Endodermal cell (in vitro differentiated cells): ENCODE measurements around the gene SRD5A3. TPM values are rescaled to one million over a fixed set of nuclear protein-coding genes. Genes with fewer than 3 reads are reported as not detected.

Source experiments
- DNase-seq: peaks from one replicate; pipeline ENCODE4 v3.0.0-alpha.2; 2017
- H3K27ac ChIP-seq: 2 replicates; pipeline ENCODE4 v1.5.1; 2013; ENCODE audit warnings: mild to moderate bottlenecking, low read depth, low read length, moderate library complexity
- H3K27me3 ChIP-seq: 2 replicates; pipeline ENCODE4 v1.6.1; 2013; ENCODE audit warnings: mild to moderate bottlenecking, low read length, moderate library complexity; ENCODE audit not compliant: insufficient read depth, control insufficient read depth, poor library complexity, severe bottlenecking
- H3K36me3 ChIP-seq: 2 replicates; pipeline ENCODE4 v1.7.0; 2013; ENCODE audit warnings: mild to moderate bottlenecking, low read length, moderate library complexity; ENCODE audit not compliant: control insufficient read depth, insufficient read depth
- H3K4me1 ChIP-seq: one replicate; pipeline ENCODE4 v1.7.0; 2013; ENCODE audit warnings: low read length; ENCODE audit not compliant: control insufficient read depth, insufficient read depth
- H3K4me3 ChIP-seq: 2 replicates; pipeline ENCODE4 v1.5.1; 2013; ENCODE audit warnings: mild to moderate bottlenecking, low read length, moderate library complexity
- H3K9ac ChIP-seq: 2 replicates; pipeline ENCODE4 v1.6.1; 2013; ENCODE audit warnings: mild to moderate bottlenecking, low read length, moderate library complexity; ENCODE audit not compliant: poor library complexity, severe bottlenecking; ENCODE audit errors: extremely low read depth
- H3K9me3 ChIP-seq: 2 replicates; pipeline ENCODE4 v1.6.1; 2013; ENCODE audit warnings: mild to moderate bottlenecking, low read length, moderate library complexity; ENCODE audit not compliant: control insufficient read depth
- H3K27ac Mint-ChIP-seq: 2 replicates; pipeline ENCODE4 v1.8.0; 2020; ENCODE audit warnings: mixed read lengths
- H3K27me3 Mint-ChIP-seq: 2 replicates; pipeline ENCODE4 v1.8.0; 2021; ENCODE audit warnings: mild to moderate bottlenecking, mixed read lengths; ENCODE audit not compliant: insufficient read depth
- H3K36me3 Mint-ChIP-seq: 2 replicates; pipeline ENCODE4 v1.8.0; 2020; ENCODE audit warnings: low read depth, mixed read lengths
- H3K4me1 Mint-ChIP-seq: 2 replicates; pipeline ENCODE4 v1.8.0; 2020; ENCODE audit warnings: mixed read lengths
- H3K4me3 Mint-ChIP-seq: 2 replicates; pipeline ENCODE4 v1.8.0; 2020; ENCODE audit warnings: mild to moderate bottlenecking, moderate library complexity, mixed read lengths
- H3K9me3 Mint-ChIP-seq: 2 replicates; pipeline ENCODE4 v1.8.0; 2020; ENCODE audit warnings: mild to moderate bottlenecking, mixed read lengths
- CTCF ChIP-seq: fragments of 200-600 bp; sonication (generic); conservative IDR thresholded peaks from 2 replicates; pipeline ENCODE4 v1.5.0; 2021; ENCODE audit warnings: antibody characterized with exemption, mild to moderate bottlenecking
- WGBS, 2 experiments: methylation state at CpG; one replicate each; pipeline versions ENCODE4 v1.1.5 to v1.1.7; 2013; ENCODE audit warnings: missing lambda C conversion rate in 2 of 2, mixed read lengths in 1 of 2; ENCODE audit not compliant: insufficient coverage in 1 of 2, insufficient read length in 1 of 2; 5-methylcytosine and 5-hydroxymethylcytosine counted together
- total RNA-seq, 2 donors: library from RNA; stranded (reverse); fragmentation: NEBNext Ultra II Directional in 1 of 2; extraction: Animal tissue kit (Norgen Biotek cat#: 25700) in 1 of 2; gene quantifications; 2 replicates in 1 of 2; 3 replicates in 1 of 2; pipeline ENCODE4 v1.2.1, GENCODE V29; 2021

The SRD5A3 gene
- total RNA-seq, 2 donors from 2014 or later = 34.5 to 37.1 TPM

GRCh38 chr4:55372259-55372658 is 26.2 kb downstream of the SRD5A3 start:
- 95 to 100% methylated on average over 4 to 7 of the region's 7 CpGs for whole genome bisulfite sequencing, 2 experiments
- no peak overlapping the region for H3K27ac ChIP-seq

GRCh38 chr4:55373461-55373860 is 27.4 kb downstream of the SRD5A3 start:
- H3K4me1 Mint-ChIP-seq = no peaks in the 10 kb centered on the region
- H3K4me3 Mint-ChIP-seq = no peak overlapping the region
- no peaks in the 10 kb centered on the region for H3K9me3 Mint-ChIP-seq
- Histone ChIP-seq H3K27ac (no peak overlapping the region), H3K36me3 (no peaks in the 10 kb centered on the region), H3K4me3 (no peak overlapping the region), H3K9me3 (no peaks in the 10 kb centered on the region), H3K27me3 (no peaks in the 10 kb centered on the region), H3K9ac (no peak overlapping the region), H3K4me1 (no peaks in the 10 kb centered on the region)
- H3K36me3 Mint-ChIP-seq = peaks cover 14% of the 10 kb centered on the region
- 91% methylated on average over 1 of the region's 1 CpG; no CpG with 5 or more reads in 1 of the 2 experiments for WGBS, 2 experiments
- H3K27ac Mint-ChIP-seq = no peak overlapping the region
- no peak for TF ChIP-seq CTCF
- no peak for DNase-seq
- no peaks in the 10 kb centered on the region for H3K27me3 Mint-ChIP-seq

More at GRCh38 chr4:55372259-55372658, 26.2 kb downstream of the SRD5A3 start:
- no peaks in the 10 kb centered on the region for H3K27me3 ChIP-seq
- DNase-seq = no peak
- Mint-ChIP-seq H3K27me3 (no peaks in the 10 kb centered on the region), H3K36me3 (peaks cover 16% of the 10 kb centered on the region), H3K4me3 (no peak overlapping the region), H3K4me1 (peaks cover 2% of the 10 kb centered on the region), H3K27ac (no peak overlapping the region), H3K9me3 (no peaks in the 10 kb centered on the region)
- no peak overlapping the region for H3K4me3 ChIP-seq
- H3K9ac ChIP-seq = no peak overlapping the region
- no peak for TF ChIP-seq CTCF
- H3K9me3 ChIP-seq = no peaks in the 10 kb centered on the region
- H3K36me3 ChIP-seq = no peaks in the 10 kb centered on the region
- H3K4me1 ChIP-seq = no peaks in the 10 kb centered on the region

- no peaks in the 10 kb centered on the region for H3K36me3 ChIP-seq
- no peak overlapping the region for H3K27ac ChIP-seq
- Mint-ChIP-seq H3K27me3 (no peaks in the 10 kb centered on the region), H3K36me3 (no peaks in the 10 kb centered on the region), H3K4me1 (no peaks in the 10 kb centered on the region), H3K27ac (no peak overlapping the region), H3K4me3 (no peak overlapping the region), H3K9me3 (no peaks in the 10 kb centered on the region)
- no peak for TF ChIP-seq CTCF
- DNase-seq = no peak
- H3K4me1 ChIP-seq = no peaks in the 10 kb centered on the region
- no peak overlapping the region for H3K9ac ChIP-seq
- H3K27me3 ChIP-seq = no peaks in the 10 kb centered on the region
- WGBS, 2 experiments = 78 to 82% methylated on average over 2 of the region's 2 CpGs
- no peaks in the 10 kb centered on the region for H3K9me3 ChIP-seq
- H3K4me3 ChIP-seq = no peak overlapping the region
Measured at GRCh38 chr4:55376698-55377097, 30.7 kb downstream of the SRD5A3 start.
